Right lobe of liver (tissue), 4 donors: Measurements from ENCODE around the gene ZCCHC17.

ENCODE experiments used
- CTCF ChIP-seq, 4 donors: fragments of 200-600 bp in 3 of 4; fragments of 450-650 bp in 1 of 4; IDR thresholded peaks; one replicate each; pipeline versions ENCODE4 v1.5.1 to v1.8.0; 2016 to 2022; ENCODE audit warnings: antibody characterized with exemption in 4 of 4, mild to moderate bottlenecking in 2 of 4
- POLR2A ChIP-seq: fragments of 450-650 bp; IDR thresholded peaks from one replicate; pipeline ENCODE4 v1.6.1; 2017; ENCODE audit warnings: antibody characterized with exemption, mild to moderate bottlenecking
- donor health status: DM: no; HTN: no; CAD: no.
- donor health status: DM: no; HTN: no; CAD: no.
- donor health status: DM: no; HTN: yes; CAD: no.

GRCh38 chr1:31354283-31354682 is 57.5 kb downstream of the ZCCHC17 start:
- TF ChIP-seq CTCF (IDR thresholded peaks at IDR 0.05) = no peak
- no peak for TF ChIP-seq POLR2A
